HFFc6 (cell line): ENCODE results near the gene ILDR1. TPM values are rescaled to one million over a fixed set of nuclear protein-coding genes. Genes with fewer than 3 reads are reported as not detected.

Experiments
- DNase-seq: peaks from one replicate; pipeline ENCODE4 v3.0.0-alpha.2; 2018
- H3K27ac Mint-ChIP-seq: 2 replicates; pipeline ENCODE4 v1.8.0; 2020; ENCODE audit warnings: mild to moderate bottlenecking, mixed read lengths
- H3K27me3 Mint-ChIP-seq: 2 replicates; pipeline ENCODE4 v1.8.0; 2021; ENCODE audit warnings: mild to moderate bottlenecking, moderate library complexity, mixed read lengths; ENCODE audit not compliant: insufficient read depth
- H3K36me3 Mint-ChIP-seq: 2 replicates; pipeline ENCODE4 v1.8.0; 2021; ENCODE audit warnings: low read depth, mixed read lengths
- H3K4me1 Mint-ChIP-seq: 2 replicates; pipeline ENCODE4 v1.8.0; 2020; ENCODE audit warnings: low read depth, mixed read lengths
- H3K4me3 Mint-ChIP-seq: 2 replicates; pipeline ENCODE4 v1.8.0; 2020; ENCODE audit warnings: mild to moderate bottlenecking, moderate library complexity, mixed read lengths
- H3K9me3 Mint-ChIP-seq: 2 replicates; pipeline ENCODE4 v1.8.0; 2020; ENCODE audit warnings: mild to moderate bottlenecking, mixed read lengths
- total RNA-seq, 6 experiments: library from RNA; stranded (reverse); fragmentation: NEBNext Ultra II Directional; extraction: Animal tissue kit (Norgen Biotek cat#: 25700); gene quantifications; 2 replicates in 1 of 6; 3 replicates in 5 of 6; pipeline ENCODE4 v1.2.3, GENCODE V29; 2021
- TF ChIP-seq, protein P1 (sequence below): fragments of 200-600 bp; sonication (generic); IDR thresholded peaks from 2 replicates; pipeline ENCODE4 v1.5.0; 2021; ENCODE audit warnings: antibody characterized with exemption, mild to moderate bottlenecking

Gene ILDR1
- total RNA-seq, 6 experiments from 2014 or later = not detected

DNA sequence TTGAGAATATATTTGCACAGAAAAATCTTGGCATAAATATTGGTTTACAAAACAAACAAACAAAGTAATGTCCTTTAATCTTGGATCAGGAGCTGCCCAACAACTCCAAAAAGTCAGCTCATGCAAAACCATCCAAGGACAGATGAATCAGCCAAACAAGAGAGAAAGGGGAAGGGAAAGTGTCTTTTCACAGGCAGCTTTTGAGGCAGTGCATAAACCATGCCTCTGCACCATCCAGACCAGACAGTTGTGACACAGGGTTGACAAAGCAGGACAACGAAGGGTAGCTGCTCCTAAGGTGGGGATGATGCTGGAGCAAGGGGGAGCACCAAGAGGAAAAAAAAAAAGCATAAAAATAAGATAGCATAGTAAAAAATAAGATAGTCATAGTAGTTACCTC, 41.9 kb upstream of the ILDR1 start:
- H3K27me3 Mint-ChIP-seq = peaks cover 4% of the 10 kb centered on the region
- DNase-seq = no peak

DNA sequence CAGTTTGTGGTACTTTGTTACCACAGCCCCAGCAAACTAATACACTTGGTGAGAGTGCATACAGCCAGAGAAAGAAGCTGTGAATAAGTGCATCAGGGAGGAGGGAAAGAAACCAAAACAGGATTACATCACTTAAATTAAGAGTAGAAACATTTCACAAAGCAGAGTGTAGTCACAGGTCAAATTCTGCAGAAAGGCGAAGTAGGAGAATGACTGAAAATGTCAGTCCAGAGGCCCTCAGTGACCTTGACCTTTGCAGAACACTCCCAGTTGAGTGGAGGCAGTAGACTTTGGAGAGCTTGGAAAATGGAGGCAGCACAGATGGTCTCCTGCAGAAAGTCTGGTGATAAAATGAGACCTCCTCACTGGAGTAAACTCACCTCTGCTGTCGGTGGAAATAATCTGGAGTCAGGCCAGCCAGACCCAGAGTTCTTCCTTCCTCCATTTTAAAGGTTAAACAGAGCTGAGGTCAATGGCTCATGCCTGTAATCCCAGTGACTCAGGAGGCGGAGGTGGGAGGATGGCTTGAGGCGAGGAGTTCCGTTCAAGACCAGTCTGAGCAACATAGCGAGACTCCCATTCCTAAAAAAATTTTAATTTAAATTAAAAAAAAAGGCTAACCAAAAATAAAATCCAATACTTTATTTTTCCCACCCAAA, 38.1 kb upstream of the ILDR1 start:
- Mint-ChIP-seq H3K4me1 (no peaks in the 10 kb centered on the region), H3K9me3 (no peaks in the 10 kb centered on the region), H3K27me3 (peaks cover 5% of the 10 kb centered on the region; the same call in 1 of the 2 replicates), H3K36me3 (no peaks in the 10 kb centered on the region), H3K4me3 (no peak overlapping the region), H3K27ac (no peak overlapping the region)
- TF ChIP-seq, protein P1, sequence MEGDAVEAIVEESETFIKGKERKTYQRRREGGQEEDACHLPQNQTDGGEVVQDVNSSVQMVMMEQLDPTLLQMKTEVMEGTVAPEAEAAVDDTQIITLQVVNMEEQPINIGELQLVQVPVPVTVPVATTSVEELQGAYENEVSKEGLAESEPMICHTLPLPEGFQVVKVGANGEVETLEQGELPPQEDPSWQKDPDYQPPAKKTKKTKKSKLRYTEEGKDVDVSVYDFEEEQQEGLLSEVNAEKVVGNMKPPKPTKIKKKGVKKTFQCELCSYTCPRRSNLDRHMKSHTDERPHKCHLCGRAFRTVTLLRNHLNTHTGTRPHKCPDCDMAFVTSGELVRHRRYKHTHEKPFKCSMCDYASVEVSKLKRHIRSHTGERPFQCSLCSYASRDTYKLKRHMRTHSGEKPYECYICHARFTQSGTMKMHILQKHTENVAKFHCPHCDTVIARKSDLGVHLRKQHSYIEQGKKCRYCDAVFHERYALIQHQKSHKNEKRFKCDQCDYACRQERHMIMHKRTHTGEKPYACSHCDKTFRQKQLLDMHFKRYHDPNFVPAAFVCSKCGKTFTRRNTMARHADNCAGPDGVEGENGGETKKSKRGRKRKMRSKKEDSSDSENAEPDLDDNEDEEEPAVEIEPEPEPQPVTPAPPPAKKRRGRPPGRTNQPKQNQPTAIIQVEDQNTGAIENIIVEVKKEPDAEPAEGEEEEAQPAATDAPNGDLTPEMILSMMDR = no peak
- DNase-seq = no peak

More for the DNA sequence above, 41.9 kb upstream of the ILDR1 start:
- Mint-ChIP-seq H3K9me3 (no peaks in the 10 kb centered on the region), H3K4me3 (no peak overlapping the region), H3K4me1 (no peaks in the 10 kb centered on the region), H3K36me3 (no peaks in the 10 kb centered on the region), H3K27ac (no peak overlapping the region)
- TF ChIP-seq, protein P1 = no peak

DNA sequence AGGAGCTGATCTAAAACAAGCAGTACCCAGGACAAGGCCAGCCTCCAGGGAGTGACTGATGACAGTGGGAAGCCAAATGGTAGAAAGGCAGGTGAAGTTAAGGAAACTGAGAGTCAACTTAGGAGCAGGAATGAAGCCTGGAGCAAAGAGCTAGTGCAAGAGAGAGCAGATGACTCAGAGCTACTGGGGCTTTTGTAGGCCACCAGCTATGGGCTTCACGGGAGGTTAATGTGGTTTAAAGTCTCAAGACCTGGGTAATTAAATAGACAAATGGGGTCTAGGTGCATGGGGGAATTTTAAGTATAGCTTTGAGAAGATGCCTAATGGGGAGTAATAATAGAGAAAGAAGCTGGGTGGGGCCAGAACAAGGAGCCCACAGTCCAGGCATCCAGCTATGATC, 36.2 kb upstream of the ILDR1 start:
- Mint-ChIP-seq H3K4me3 (no peak overlapping the region), H3K4me1 (no peaks in the 10 kb centered on the region), H3K27ac (no peak overlapping the region), H3K36me3 (no peaks in the 10 kb centered on the region), H3K9me3 (no peaks in the 10 kb centered on the region), H3K27me3 (peaks cover 5% of the 10 kb centered on the region; the same call in 1 of the 2 replicates)
- DNase-seq = no peak
- TF ChIP-seq, protein P1 = no peak

DNA sequence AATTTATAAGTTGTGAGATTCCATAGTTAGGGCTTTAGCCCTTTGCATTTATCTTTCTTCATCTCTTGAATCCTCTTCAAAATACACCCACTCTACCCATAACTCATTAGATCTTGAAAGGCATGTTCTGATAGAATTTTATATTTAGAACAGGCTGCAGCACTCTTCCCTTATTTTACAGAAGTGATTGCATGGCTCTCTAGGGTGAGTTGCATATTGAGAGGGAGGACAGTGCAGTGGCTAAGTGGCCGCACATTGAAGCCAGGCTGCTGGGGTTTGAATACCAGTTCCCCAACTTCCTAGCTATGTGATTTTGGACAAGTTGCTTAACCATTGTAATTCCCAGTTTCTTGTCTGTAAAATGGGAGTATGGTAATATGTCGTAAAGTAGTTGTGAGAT, 35.6 kb upstream of the ILDR1 start:
- no peak for DNase-seq
- no peak overlapping the region for H3K4me3 Mint-ChIP-seq
- TF ChIP-seq, protein P1 = no peak
- no peaks in the 10 kb centered on the region for H3K9me3 Mint-ChIP-seq
- peaks cover 5% of the 10 kb centered on the region; the same call in 1 of the 2 replicates for H3K27me3 Mint-ChIP-seq
- no peaks in the 10 kb centered on the region for H3K4me1 Mint-ChIP-seq
- no peaks in the 10 kb centered on the region for H3K36me3 Mint-ChIP-seq
- H3K27ac Mint-ChIP-seq = no peak overlapping the region

DNA sequence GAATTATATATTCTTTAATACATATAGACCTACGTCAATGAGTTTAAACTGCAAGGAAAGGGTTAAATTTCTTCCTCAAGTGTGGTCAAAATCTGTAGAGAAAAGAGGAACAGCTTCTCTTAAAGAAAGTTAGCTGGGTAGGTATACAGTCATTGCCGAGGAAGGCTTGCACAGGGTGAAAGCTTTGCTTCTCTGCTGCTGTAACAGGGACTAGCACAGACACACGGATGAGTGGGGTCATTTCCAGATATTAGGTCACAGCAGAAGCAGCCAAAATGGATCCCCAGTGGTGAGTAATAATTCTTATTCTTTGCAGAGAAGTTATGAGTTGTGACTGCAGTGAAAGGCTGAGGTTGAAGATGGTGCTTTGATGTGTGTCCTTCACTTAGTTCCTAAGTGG, 33.2 kb upstream of the ILDR1 start, which contains the start of gene CD86:
Gene CD86, plus strand, starts transcription at position 148 of the 400 bp plus-strand sequence. Its CDS starts 128 bp downstream, at position 276.
- Mint-ChIP-seq H3K4me1 (no peaks in the 10 kb centered on the region), H3K9me3 (no peaks in the 10 kb centered on the region), H3K27me3 (peaks cover 5% of the 10 kb centered on the region; the same call in 1 of the 2 replicates), H3K27ac (no peak within 1 kb of the TSS), H3K36me3 (no peaks in the 10 kb centered on the region), H3K4me3 (no peak within 1 kb of the TSS)
- TF ChIP-seq, protein P1 = no peak
- DNase-seq = no peak
